Uterus (tissue), 4 donors: Measurements from ENCODE around the gene NEMP2. TPM values are rescaled to one million over a fixed set of nuclear protein-coding genes. Genes with fewer than 3 reads are reported as not detected.

Experiments
- DNase-seq, 2 donors: peaks; one replicate each; pipeline ENCODE4 v3.0.0-alpha.2; 2019 to 2020
- H3K27ac ChIP-seq, 2 donors: fragments of 200-600 bp; sonication (generic); 1 replicate in 1 of 2; 2 replicates in 1 of 2; pipeline ENCODE4 v1.5.1; 2016 to 2018
- H3K27me3 ChIP-seq, 2 donors: fragments of 200-600 bp; sonication (generic); one replicate each; pipeline ENCODE4 v1.5.1; 2018 to 2019; ENCODE audit warnings: control low read depth in 1 of 2
- H3K36me3 ChIP-seq, 2 donors: fragments of 200-600 bp; sonication (generic); one replicate each; pipeline ENCODE4 v1.5.1; 2019; ENCODE audit warnings: control low read depth in 1 of 2
- H3K4me1 ChIP-seq, 2 donors: fragments of 200-600 bp; sonication (generic); one replicate each; pipeline ENCODE4 v1.5.1; 2018 to 2019; ENCODE audit warnings: control low read depth in 1 of 2
- H3K4me3 ChIP-seq, 2 donors: fragments of 200-600 bp; sonication (generic); 1 replicate in 1 of 2; 2 replicates in 1 of 2; pipeline ENCODE4 v1.5.1; 2018 to 2019; ENCODE audit warnings: mild to moderate bottlenecking in 1 of 2
- H3K9me3 ChIP-seq, 2 donors: fragments of 200-600 bp; sonication (generic); one replicate each; pipeline ENCODE4 v1.5.1; 2019; ENCODE audit warnings: control low read depth in 1 of 2
- CTCF ChIP-seq, 4 experiments: fragments of 200-600 bp in 2 of 4; fragments of 450-650 bp in 2 of 4; sonication (generic) in 2 of 4; IDR thresholded peaks; one replicate each; pipeline ENCODE4 v1.5.1; 2016 to 2019; ENCODE audit warnings: antibody characterized with exemption in 4 of 4, mild to moderate bottlenecking in 2 of 4, moderate library complexity in 1 of 4
- POLR2A ChIP-seq, 2 donors: fragments of 450-650 bp; IDR thresholded peaks; one replicate each; pipeline ENCODE4 v1.6.1; 2016; ENCODE audit warnings: antibody characterized with exemption in 2 of 2, mild to moderate bottlenecking in 1 of 2, moderate library complexity in 1 of 2
- intact Hi-C: fragments of 100-400 bp; cut with DNase I; formaldehyde crosslinking; loops from one replicate; pipeline ENCODE4 v1.15.1; 2023; ENCODE audit warnings: low total_unique reads
- total RNA-seq, 4 donors: library from RNA; depleted of rRNA in 3 of 4; stranded (reverse); fragments of >200 nt in 3 of 4; gene quantifications; one replicate each; pipeline versions ENCODE4 v1.1.0 to v1.2.4, GENCODE V29; 2014 to 2023
- donor health status: DM: yes; HTN: yes; CAD: no.

NEMP2 gene
- total RNA-seq, 4 donors from 2014 or later: 2.0 to 16.5 (median 5.7) TPM

GRCh38 chr2:190519975-190520767, 14.4 kb downstream of the NEMP2 start:
- Histone ChIP-seq H3K27ac (no peak overlapping the region), H3K4me3 (no peak overlapping the region), H3K27me3 (no peaks in the 10 kb centered on the region), H3K4me1 (no peaks in the 10 kb centered on the region), H3K9me3 (no peaks in the 10 kb centered on the region), H3K36me3 (no peaks in the 10 kb centered on the region)
- DNase-seq: no peak
- no peak for TF ChIP-seq POLR2A (IDR thresholded peaks at IDR 0.05)
- intact Hi-C loops: no loop called here

GRCh38 chr2:190517468-190517867, 17.1 kb downstream of the NEMP2 start:
- TF ChIP-seq POLR2A (IDR thresholded peaks at IDR 0.05) (no peak), CTCF (IDR thresholded peaks at IDR 0.05) (no peak)
- DNase-seq: no peak
- Histone ChIP-seq H3K4me1 (no peaks in the 10 kb centered on the region), H3K27ac (no peak overlapping the region), H3K27me3 (no peaks in the 10 kb centered on the region), H3K9me3 (no peaks in the 10 kb centered on the region), H3K4me3 (no peak overlapping the region), H3K36me3 (no peaks in the 10 kb centered on the region)
- intact Hi-C loops: no loop called here

- Histone ChIP-seq H3K27ac (no peak overlapping the region), H3K9me3 (no peaks in the 10 kb centered on the region), H3K4me1 (no peaks in the 10 kb centered on the region), H3K27me3 (no peaks in the 10 kb centered on the region), H3K4me3 (no peak overlapping the region), H3K36me3 (no peaks in the 10 kb centered on the region)
- no peak for DNase-seq
- intact Hi-C loops: no loop called here
- TF ChIP-seq POLR2A (IDR thresholded peaks at IDR 0.05) (no peak), CTCF (IDR thresholded peaks at IDR 0.05) (no peak)
Observed at GRCh38 chr2:190515687-190516086, 18.8 kb downstream of the NEMP2 start.

GRCh38 chr2:190514676-190515075, 19.8 kb downstream of the NEMP2 start:
- Histone ChIP-seq H3K27ac (no peak overlapping the region), H3K9me3 (no peaks in the 10 kb centered on the region), H3K4me3 (no peak overlapping the region), H3K36me3 (no peaks in the 10 kb centered on the region), H3K27me3 (no peaks in the 10 kb centered on the region), H3K4me1 (no peaks in the 10 kb centered on the region)
- TF ChIP-seq POLR2A (IDR thresholded peaks at IDR 0.05) (no peak), CTCF (IDR thresholded peaks at IDR 0.05) (no peak)
- no peak for DNase-seq
- intact Hi-C loops: no loop called here

- TF ChIP-seq CTCF (IDR thresholded peaks at IDR 0.05): no peak
- no peak for TF ChIP-seq POLR2A (IDR thresholded peaks at IDR 0.05)
- H3K27me3 ChIP-seq: no peaks in the 10 kb centered on the region
- no peak overlapping the region for H3K4me3 ChIP-seq
- H3K9me3 ChIP-seq: no peaks in the 10 kb centered on the region
- no peak for DNase-seq
- intact Hi-C loops: no loop called here
- H3K4me1 ChIP-seq: no peaks in the 10 kb centered on the region
- H3K36me3 ChIP-seq: no peaks in the 10 kb centered on the region
- H3K27ac ChIP-seq: no peak overlapping the region
Observed at GRCh38 chr2:190513877-190514276, 20.6 kb downstream of the NEMP2 start.
